ENCODE results near the gene DPYD.

- TF ChIP-seq CTCF (conservative IDR thresholded peaks at IDR 0.05), result no peak
- TF ChIP-seq ZFX (IDR thresholded peaks at IDR 0.05), result no peak
These were observed 25.6 kb downstream of the DPYD start for GRCh38 chr1:97895278-97895677.

Data from C4-2B (cell line).